HUES64 (cell line): Measurements from ENCODE around the gene OSBPL10.
A peak's percentile ranks its signal among the peaks of the same experiment; 100 is the strongest.

Experiments used
- H3K27ac ChIP-seq: 2 replicates; pipeline ENCODE4 v1.7.0; 2013; ENCODE audit warnings: low read depth, low read length, inconsistent platforms
- H3K27me3 ChIP-seq: 2 replicates; pipeline ENCODE4 v1.6.1; 2013; ENCODE audit warnings: mild to moderate bottlenecking, low read length; ENCODE audit not compliant: insufficient read depth
- H3K36me3 ChIP-seq: 2 replicates; pipeline ENCODE4 v1.6.1; 2013; ENCODE audit warnings: mild to moderate bottlenecking, low read length; ENCODE audit not compliant: insufficient read depth
- H3K4me1 ChIP-seq: 2 replicates; pipeline ENCODE4 v1.6.1; 2013; ENCODE audit warnings: mild to moderate bottlenecking, low read length, moderate library complexity; ENCODE audit not compliant: insufficient read depth
- H3K4me3 ChIP-seq: 2 replicates; pipeline ENCODE4 v1.5.1; 2013; ENCODE audit warnings: mild to moderate bottlenecking, low read length, moderate library complexity
- H3K9ac ChIP-seq: 2 replicates; pipeline ENCODE4 v1.6.1; 2013; ENCODE audit warnings: mild to moderate bottlenecking, low read depth, low read length
- H3K9me3 ChIP-seq: 2 replicates; pipeline ENCODE4 v1.6.1; 2013; ENCODE audit warnings: low read depth, low read length; ENCODE audit not compliant: insufficient read depth
- WGBS: fragments of 150-250, 120-280 bp; methylation state at CpG from one replicate; pipeline ENCODE4 v1.1.7; 2013; ENCODE audit warnings: missing lambda C conversion rate; 5-methylcytosine and 5-hydroxymethylcytosine counted together

Gene OSBPL10

GRCh38 chr3:31958701-31959152 lies 22.3 kb downstream of the OSBPL10 start:
- 89% methylated on average over 2 of the region's 3 CpGs for WGBS
- H3K4me3 ChIP-seq, result peak overlapping the region; percentile 36; the same call in 1 of the 2 replicates
- H3K4me1 ChIP-seq, result peaks cover 46% of the 10 kb centered on the region

DNA sequence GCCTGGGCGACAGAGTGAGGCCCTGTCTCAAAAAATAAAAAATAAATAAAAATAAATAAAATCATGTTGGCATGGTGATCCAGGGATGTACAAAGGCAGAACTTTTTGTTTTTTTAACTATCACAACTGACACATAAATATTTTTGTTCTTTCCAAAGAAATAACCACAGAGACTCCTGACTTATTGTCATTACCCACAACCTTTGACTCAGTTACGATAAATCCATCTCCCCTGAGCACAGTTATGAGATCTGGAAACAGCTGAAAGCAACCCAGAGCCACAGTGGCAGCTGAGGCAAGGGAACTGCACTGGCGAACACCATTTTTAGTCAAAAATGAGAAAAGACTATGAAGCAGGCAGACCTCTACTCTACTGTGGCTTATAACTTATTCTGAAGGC lies 24.0 kb downstream of the OSBPL10 start:
- Histone ChIP-seq H3K27ac (no peak overlapping the region), H3K27me3 (no peaks in the 10 kb centered on the region), H3K9me3 (peaks cover 14% of the 10 kb centered on the region), H3K36me3 (peaks cover 8% of the 10 kb centered on the region; the same call in 1 of the 2 replicates), H3K9ac (no peak overlapping the region), H3K4me3 (no peak overlapping the region), H3K4me1 (peaks cover 42% of the 10 kb centered on the region)
- WGBS, result 93% methylated on average over 2 of the region's 3 CpGs

More at GRCh38 chr3:31958701-31959152, 22.3 kb downstream of the OSBPL10 start:
- Histone ChIP-seq H3K36me3 (peaks cover 6% of the 10 kb centered on the region; the same call in 1 of the 2 replicates), H3K9ac (0 out of 2 replicates have a peak overlapping the region, but pooled peaks have one; percentile 32), H3K27ac (peak overlapping the region; percentile 89; the same call in 1 of the 2 replicates), H3K27me3 (no peaks in the 10 kb centered on the region), H3K9me3 (peaks cover 14% of the 10 kb centered on the region)

- no peak overlapping the region for H3K27ac ChIP-seq
These were observed 25.5 kb downstream of the OSBPL10 start for GRCh38 chr3:31955581-31955980.

GRCh38 chr3:31953636-31954035 lies 27.4 kb downstream of the OSBPL10 start:
- H3K36me3 ChIP-seq, result peaks cover 16% of the 10 kb centered on the region; the same call in 1 of the 2 replicates
- no peaks in the 10 kb centered on the region for H3K27me3 ChIP-seq
- no peak overlapping the region for H3K4me3 ChIP-seq
- 91% methylated on average over 2 of the region's 2 CpGs for WGBS
- peaks cover 26% of the 10 kb centered on the region for H3K9me3 ChIP-seq
- H3K4me1 ChIP-seq, result peaks cover 12% of the 10 kb centered on the region
- no peak overlapping the region for H3K9ac ChIP-seq
- H3K27ac ChIP-seq, result no peak overlapping the region

More at GRCh38 chr3:31955581-31955980, 25.5 kb downstream of the OSBPL10 start:
- Histone ChIP-seq H3K27me3 (no peaks in the 10 kb centered on the region), H3K36me3 (peaks cover 11% of the 10 kb centered on the region; the same call in 1 of the 2 replicates), H3K9me3 (peaks cover 18% of the 10 kb centered on the region), H3K9ac (no peak overlapping the region), H3K4me3 (no peak overlapping the region), H3K4me1 (peaks cover 31% of the 10 kb centered on the region)

GRCh38 chr3:31953091-31953490 lies 28.0 kb downstream of the OSBPL10 start:
- Histone ChIP-seq H3K9ac (no peak overlapping the region), H3K9me3 (peaks cover 26% of the 10 kb centered on the region), H3K27me3 (no peaks in the 10 kb centered on the region), H3K27ac (no peak overlapping the region), H3K36me3 (peaks cover 16% of the 10 kb centered on the region; the same call in 1 of the 2 replicates), H3K4me1 (peaks cover 12% of the 10 kb centered on the region), H3K4me3 (no peak overlapping the region)
- 82% methylated on average over 7 of the region's 7 CpGs for WGBS

DNA sequence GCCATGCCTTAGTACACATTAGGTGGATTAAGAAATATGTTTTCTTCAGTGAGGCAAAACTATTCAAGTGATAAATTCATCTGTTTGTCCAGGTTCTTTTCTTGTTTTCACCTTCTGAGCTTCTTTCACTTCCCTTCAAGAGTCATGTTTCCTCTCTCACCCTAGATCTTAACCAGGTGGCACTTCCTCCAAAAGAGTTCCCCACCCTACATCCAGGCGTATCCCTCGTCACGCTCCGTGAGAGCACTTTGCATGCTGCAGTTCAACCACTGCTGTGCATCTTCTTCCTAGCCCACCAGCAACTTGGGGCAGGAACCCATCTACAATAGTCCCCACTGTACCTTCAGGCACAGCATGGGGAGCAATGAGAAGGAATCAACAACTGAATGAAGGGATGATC lies 28.9 kb downstream of the OSBPL10 start:
- no peak overlapping the region for H3K4me3 ChIP-seq
- 95% methylated on average over 4 of the region's 4 CpGs for WGBS
- peaks cover 26% of the 10 kb centered on the region for H3K9me3 ChIP-seq
- H3K36me3 ChIP-seq, result peaks cover 16% of the 10 kb centered on the region; the same call in 1 of the 2 replicates
- no peaks in the 10 kb centered on the region for H3K27me3 ChIP-seq
- H3K4me1 ChIP-seq, result peaks cover 16% of the 10 kb centered on the region
- H3K9ac ChIP-seq, result no peak overlapping the region
- H3K27ac ChIP-seq, result no peak overlapping the region

DNA sequence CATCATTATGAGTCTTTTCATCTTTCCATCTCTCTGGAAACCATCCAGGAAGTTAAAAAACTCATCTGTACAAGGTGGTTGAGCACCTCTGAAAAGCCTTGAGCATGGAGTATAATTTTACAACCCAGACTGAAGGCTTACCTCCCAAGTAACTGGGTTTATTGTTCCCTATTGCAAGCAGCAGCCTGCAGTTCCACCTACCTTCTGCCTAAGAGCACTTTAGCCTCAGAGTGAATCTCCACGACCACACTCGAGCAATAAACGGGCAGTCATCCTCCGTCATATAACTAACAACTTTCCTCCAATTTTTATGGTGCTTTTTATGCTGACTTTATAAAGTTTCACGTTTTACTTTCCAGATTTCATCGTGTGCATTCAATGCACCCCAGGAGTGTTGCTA lies 32.8 kb downstream of the OSBPL10 start:
- 89% methylated on average over 6 of the region's 6 CpGs for WGBS

DNA sequence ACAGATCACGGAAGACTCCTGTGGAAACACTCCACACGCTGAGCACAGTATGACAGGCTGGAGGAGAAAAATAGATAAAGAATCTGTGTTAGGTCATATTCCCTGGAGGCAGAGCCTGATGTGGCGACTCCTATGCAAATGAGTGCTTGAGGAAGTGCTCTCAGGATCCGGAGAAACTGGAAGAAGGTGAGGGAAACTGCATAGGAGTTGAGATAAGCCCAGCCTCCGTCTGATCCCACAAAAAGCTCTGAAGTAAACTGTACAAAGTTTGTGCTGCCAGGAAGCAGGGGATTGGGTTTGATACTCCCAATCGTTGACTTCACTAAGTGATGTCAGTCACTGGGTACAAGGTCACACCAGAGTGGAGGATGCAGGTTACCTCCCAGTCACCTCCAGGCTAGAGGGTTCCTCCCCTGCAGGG lies 33.4 kb downstream of the OSBPL10 start:
- Histone ChIP-seq H3K9me3 (peaks cover 12% of the 10 kb centered on the region), H3K9ac (no peak overlapping the region), H3K27ac (no peak overlapping the region), H3K4me1 (peaks cover 17% of the 10 kb centered on the region), H3K27me3 (no peaks in the 10 kb centered on the region), H3K36me3 (peaks cover 10% of the 10 kb centered on the region; the same call in 1 of the 2 replicates), H3K4me3 (no peak overlapping the region)
- 75% methylated on average over 6 of the region's 6 CpGs for WGBS

More for the DNA sequence above, 32.8 kb downstream of the OSBPL10 start:
- Histone ChIP-seq H3K9me3 (peaks cover 12% of the 10 kb centered on the region), H3K27ac (no peak overlapping the region), H3K4me3 (no peak overlapping the region), H3K36me3 (peaks cover 10% of the 10 kb centered on the region; the same call in 1 of the 2 replicates), H3K27me3 (no peaks in the 10 kb centered on the region), H3K9ac (no peak overlapping the region), H3K4me1 (peaks cover 17% of the 10 kb centered on the region)

DNA sequence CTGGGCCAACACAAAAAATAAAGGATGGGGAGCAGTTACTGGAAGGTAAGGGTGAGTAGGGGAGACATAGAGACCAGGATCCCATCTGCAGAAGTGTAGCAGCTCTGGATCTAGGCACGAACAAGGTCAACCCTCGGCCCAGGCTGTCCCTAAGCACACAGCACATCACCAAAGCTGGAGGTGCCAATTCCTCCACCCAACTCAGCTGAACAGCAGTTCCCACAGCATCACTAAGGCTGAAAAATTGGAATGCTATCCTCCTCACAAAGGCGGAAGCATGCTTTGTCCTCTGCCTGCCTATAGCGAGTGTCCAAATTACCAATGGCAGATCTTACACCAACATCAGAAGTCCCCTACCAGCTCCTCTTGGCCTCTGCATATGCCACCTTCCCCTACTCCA lies 33.9 kb downstream of the OSBPL10 start:
- no peak overlapping the region for H3K9ac ChIP-seq

DNA sequence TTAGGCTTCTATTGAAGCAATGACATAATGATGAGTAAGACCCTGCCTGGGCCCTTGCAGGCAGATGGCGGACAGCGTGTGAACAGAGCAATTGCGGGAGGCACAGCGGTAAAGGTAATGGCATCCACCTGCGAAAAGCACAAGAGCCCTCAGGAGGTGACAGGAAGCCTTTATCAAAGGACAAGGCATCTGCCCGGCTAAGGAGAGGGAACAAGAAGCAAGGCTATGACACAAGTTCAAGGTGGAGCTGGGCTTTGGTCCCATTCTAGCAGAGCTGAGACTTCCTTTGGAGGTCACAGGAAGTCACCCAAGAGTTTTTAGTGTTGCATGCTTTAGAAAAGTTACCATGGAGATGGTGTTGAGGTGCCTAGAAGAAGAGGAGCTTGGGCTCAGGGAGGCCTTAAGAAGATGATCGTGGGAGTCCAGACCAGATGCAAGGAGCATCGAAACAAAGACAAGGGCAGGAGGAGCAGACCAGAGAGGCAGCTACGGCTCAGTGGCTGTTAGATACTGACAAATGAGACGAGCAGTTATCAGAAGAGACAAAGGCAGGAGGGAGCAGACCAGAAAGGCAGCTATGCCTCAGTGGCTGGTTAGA lies 34.5 kb downstream of the OSBPL10 start:
- Histone ChIP-seq H3K4me1 (peaks cover 20% of the 10 kb centered on the region), H3K36me3 (peaks cover 7% of the 10 kb centered on the region; the same call in 1 of the 2 replicates), H3K9me3 (peaks cover 12% of the 10 kb centered on the region), H3K27me3 (no peaks in the 10 kb centered on the region), H3K27ac (no peak overlapping the region), H3K4me3 (no peak overlapping the region), H3K9ac (no peak overlapping the region)
- 93% methylated on average over 10 of the region's 10 CpGs for WGBS

More for the DNA sequence above, 33.9 kb downstream of the OSBPL10 start:
- no peaks in the 10 kb centered on the region for H3K27me3 ChIP-seq
- H3K27ac ChIP-seq, result no peak overlapping the region
- 96% methylated on average over 4 of the region's 4 CpGs for WGBS
- peaks cover 12% of the 10 kb centered on the region for H3K9me3 ChIP-seq
- no peak overlapping the region for H3K4me3 ChIP-seq
- H3K4me1 ChIP-seq, result peaks cover 17% of the 10 kb centered on the region
- H3K36me3 ChIP-seq, result peaks cover 7% of the 10 kb centered on the region; the same call in 1 of the 2 replicates

DNA sequence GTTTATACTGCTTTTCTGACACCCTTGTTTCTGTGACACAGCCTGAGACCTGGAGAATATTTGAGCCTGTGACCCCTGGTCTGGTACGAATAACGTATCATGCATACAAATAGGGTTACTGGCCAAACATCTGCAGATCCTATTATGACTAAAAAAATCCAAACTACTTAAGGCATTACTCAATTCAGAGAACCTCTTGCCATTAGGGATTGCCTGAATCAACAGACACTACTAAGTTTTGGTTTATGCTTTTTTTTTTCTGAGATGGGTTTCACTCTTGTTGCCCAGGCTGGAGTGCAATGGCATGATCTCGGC lies 35.4 kb downstream of the OSBPL10 start:
- no peaks in the 10 kb centered on the region for H3K27me3 ChIP-seq
- H3K9ac ChIP-seq, result no peak overlapping the region
- no peak overlapping the region for H3K27ac ChIP-seq
- H3K36me3 ChIP-seq, result peaks cover 6% of the 10 kb centered on the region; the same call in 1 of the 2 replicates
- H3K9me3 ChIP-seq, result peaks cover 10% of the 10 kb centered on the region
- 95% methylated on average over 3 of the region's 3 CpGs for WGBS
- peaks cover 25% of the 10 kb centered on the region for H3K4me1 ChIP-seq
- H3K4me3 ChIP-seq, result no peak overlapping the region
